ENCODE measurements around the gene DNAJC4.

DNA sequence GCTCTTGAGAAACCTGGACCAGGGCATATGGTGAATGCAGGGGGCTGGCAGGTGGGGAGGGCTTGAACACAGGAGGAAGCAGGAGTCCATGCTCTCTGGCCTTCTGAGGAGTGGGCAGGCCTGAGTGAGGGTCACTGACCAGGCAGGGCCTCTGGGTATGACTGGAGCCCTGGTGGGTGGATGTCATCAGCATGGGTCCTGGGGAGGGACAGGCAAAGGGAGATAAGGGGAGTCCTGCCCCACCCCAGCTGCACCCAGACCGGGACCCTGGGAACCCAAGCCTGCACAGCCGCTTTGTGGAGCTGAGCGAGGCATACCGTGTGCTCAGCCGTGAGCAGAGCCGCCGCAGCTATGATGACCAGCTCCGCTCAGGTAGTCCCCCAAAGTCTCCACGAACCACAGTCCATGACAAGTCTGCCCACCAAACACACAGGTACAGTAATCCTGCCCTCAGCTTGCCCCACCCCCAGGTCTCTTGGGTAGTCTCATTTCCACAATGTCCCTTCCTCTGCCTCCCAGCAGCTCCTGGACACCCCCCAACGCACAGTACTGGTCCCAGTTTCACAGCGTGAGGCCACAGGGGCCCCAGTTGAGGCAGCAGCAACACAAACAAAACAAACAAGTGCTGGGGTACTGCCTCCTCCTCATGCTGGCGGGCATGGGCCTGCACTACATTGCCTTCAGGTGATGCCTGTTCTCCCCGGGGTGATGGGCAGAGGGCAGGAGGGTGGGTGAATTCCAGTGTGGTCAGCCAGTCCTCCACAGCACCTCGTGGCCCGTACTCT is 2.0 kb downstream of the DNAJC4 start:
- TF ChIP-seq GATA2 (IDR thresholded peaks at IDR 0.05; ENCODE audit: low read depth, low read length) (no peak), GATA3 (IDR thresholded peaks at IDR 0.05; ENCODE audit: low read depth, low read length) (no peak)

All from SH-SY5Y (cell line).